Activated CD4-positive, CD25-positive, alpha-beta regulatory T cell treated with anti-CD3 and anti-CD28 coated beads, Interleukin-2, amount 50 U/mL, for 24 hours (primary cell): ENCODE measurements around the gene S100PBP.

Source experiments
- ATAC-seq, 2 donors: fragments of 150-1000 bp; cut with Tn5 transposase; one replicate each; pipeline ENCODE4 v1.10.0; 2021; ENCODE audit warnings: mild to moderate bottlenecking in 1 of 2, moderate library complexity in 1 of 2

The S100PBP gene

DNA sequence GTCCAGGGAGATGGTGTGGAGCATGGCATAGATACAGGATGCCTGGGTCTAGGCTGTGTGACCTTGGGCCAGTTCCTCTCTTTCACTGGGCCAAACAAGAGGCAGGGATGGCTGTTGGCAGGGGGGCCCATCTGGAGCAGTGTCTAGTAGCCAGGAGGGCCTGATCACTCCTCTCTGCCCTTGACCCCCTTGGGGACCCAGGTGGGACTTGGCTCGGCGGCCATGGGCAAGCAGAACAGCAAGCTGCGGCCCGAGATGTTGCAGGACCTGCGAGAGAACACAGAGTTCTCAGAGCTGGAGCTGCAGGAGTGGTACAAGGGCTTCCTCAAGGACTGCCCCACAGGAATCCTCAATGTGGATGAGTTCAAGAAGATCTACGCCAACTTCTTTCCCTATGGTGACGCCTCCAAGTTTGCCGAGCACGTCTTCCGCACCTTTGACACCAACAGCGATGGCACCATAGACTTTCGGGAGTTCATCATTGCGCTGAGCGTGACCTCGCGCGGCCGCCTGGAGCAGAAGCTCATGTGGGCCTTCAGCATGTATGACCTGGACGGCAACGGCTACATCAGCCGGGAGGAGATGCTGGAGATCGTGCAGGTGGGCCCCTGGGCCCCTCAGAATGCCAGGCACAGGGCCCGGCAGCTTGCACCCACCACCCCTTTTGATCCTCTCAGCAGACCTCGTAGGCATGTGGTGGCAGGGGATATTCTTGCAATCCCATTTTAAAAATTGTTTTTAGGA lies 71.4 kb downstream of the S100PBP start:
- ATAC-seq: no peak

DNA sequence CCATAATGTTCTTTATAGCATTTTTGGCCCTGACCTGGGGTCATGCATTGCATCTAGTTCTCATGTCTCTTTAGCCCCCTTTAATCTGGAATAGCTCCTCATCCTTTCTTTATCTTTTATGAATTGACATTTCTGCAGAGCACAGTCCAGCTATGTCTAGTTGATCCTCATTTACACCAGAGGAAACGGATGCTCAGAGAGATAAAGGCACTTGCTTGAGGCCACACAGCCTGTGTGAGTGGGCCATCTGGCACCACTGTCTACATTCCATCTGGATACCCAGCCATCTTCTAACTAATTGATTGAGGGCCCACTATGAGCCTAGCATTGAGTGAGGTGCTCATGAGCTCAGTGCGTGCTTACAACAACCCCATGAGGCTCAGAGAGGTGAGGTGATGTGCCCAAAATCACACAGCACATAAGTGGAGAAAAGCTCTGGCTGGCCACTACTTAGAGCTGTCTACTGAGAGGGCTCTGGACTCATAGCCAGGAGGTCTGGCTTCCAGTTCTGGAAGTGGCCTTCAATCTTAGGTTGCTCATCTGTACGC lies 72.4 kb downstream of the S100PBP start:
- ATAC-seq: no peak

DNA sequence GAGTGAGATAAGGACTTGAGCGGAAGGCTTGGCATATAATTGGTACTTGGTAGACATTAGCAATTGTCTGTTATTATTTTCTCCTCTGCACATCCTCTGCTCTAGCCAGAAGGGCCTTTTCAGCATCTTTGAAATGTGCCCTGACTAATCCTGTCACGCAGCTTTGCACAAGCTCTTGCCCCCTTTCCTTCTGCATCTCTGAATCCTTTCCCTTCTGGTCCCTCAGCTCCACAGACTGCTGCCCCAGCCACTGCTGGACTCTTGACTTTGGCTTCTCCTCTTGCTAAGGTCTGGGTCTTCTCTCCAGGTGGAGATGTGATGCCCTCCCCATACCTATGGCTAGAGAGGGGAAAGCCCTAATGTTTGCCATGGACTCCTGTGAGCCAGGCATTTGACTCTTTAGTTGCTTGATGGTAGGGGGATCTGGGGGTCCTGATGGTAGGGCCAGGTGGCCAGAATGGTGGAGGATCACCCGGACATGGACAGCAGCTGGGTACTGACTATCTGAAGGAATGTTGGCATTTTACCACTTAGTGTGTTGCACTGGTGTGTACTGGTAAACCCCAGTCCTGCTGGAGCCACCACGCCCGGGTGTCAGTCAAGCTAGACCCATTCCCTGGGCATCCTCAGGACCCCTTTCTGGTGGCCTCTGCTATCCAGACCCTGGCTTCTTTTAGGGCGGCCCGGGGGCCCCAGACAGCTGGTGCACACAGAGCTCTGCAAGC lies 73.2 kb downstream of the S100PBP start:
- no peak for ATAC-seq

DNA sequence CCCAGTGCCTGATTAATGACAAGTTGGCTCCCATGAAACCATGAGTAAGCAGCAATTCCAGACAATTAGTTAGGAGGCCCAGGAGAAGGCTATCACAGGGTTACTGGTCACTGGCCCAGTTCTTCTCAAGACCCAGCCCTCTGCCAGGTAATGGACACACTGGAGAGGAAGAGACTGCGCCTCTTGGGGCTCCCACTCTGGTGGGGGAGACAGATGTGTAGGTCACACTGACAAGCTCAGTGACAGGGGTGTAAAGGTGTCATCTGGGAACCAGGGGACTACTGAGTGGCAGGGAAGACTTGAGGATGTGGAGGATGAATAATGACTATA lies 73.8 kb downstream of the S100PBP start:
- no peak for ATAC-seq

DNA sequence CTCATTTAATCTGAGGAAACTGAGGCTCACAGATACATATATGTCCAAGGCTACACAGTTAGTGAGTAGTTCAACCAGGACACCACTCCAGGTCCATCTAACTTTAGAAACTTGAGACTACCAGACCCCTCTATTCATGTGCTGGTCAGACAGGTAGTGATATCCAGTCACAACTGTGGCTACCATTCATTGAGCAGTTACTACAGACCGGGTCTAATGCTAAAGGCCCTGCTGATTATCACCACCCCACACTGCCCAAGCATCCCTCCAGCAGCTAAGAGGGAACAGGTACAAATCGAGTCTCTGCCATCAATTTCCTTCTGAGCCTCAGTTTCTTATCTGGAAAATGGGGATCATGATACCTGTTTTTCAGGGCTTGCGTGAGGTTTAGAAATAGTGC lies 74.2 kb downstream of the S100PBP start:
- no peak for ATAC-seq

DNA sequence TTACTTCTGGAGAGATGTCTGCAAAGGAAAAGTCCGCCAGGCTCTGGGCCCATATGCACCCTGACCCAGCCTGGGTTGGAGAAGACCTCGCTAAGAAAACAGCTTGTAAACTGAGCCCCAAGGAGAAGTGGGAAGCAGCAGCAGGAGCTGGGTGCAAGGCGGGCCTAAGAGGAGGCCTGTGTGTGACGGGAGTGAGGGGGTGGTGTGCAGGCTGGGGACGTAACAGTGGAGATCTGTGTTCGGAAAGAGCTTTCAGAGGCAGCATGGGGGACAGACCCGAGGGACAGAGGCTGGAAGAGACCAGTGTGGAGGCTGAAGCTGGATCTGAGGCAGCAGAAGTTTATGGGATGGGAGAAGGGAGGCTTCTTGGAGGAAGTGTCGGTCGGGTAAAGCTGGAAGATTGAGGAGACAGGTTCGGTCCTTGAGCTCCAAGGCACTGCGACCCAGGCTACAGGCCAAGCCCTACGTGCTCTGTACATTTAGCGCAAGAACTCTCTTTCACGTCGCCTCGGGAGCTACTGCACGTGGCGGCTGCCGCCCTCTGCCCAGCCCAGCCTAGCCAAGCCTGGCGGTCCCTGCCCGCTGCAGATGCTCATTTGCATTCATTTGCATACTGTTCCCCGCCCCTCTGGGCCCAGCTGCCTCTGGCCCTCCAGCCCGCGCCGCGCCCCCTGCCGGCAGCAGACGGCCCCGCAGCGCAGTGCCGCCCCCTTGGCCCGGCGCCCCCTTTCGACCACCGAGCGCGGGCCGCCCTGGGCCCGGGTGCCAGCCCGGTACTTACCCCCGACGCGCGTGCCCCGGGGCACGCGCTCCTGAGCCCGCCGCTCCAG lies 75.1 kb downstream of the S100PBP start:
- peak; percentile 44 to 50 for ATAC-seq

DNA sequence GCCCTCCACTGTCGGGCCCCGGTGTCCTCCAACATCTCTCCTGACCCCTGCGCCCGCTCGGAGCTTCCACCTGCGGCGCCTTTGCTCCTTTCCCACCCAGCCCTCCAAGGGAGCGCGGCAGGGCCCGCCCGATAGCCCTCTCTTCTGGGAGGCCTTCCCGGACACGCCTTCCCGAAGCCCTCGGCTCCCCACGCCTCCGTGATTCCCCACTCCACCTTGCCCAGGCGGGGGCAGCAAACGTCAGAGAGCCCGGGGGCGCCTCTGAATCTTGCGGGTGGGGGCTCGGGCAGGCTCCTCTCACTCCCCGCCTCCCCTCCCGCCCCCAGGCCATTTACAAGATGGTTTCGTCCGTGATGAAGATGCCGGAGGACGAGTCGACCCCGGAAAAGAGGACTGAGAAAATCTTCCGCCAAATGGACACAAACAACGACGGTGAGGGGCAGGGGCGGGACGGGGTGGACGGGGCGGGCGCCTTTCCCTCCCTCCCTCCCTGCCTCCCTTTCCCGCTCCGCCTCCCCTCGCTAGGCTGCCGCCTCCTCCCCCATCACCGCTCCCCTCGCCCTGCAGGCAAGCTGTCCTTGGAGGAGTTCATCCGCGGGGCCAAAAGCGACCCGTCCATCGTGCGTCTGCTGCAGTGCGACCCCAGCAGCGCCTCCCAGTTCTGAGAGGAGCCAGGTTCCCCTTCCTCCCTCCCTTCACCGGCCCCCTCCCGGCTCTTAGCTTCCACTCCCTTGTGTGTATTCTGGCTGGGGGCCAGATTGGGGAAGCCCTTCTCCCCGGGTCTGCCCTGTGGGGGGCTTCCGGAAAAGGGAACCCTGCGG lies 76.0 kb downstream of the S100PBP start:
- peak; percentile 10 to 11 for ATAC-seq

DNA sequence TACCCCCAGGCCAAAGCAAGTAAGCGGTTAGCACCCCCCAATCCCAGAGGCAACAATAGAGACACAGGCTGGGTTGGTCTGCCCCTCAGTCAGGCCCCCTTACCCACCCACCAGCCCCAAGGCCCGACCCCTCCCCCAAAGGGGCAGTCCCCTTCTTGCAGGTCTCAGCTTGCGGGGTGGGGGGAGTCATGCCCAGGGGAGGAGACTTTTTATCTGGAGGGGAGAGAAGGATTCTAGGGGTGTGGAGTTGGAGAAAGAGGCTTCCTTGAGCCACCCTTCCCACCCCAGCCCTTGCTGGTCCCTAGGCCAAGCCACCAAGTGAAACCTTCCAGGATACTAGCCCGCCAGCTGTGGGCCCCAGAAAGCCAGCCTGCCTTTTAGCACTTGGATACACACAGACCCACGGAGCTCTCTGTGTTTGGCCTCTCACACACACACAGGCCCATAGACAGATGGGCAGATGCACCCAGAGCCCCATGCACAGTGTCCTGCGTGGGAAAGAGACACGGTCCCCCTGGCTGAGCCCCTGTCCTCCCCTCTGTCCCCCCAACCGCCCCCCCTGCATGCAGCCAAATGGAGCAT lies 76.7 kb downstream of the S100PBP start:
- ATAC-seq: no peak

DNA sequence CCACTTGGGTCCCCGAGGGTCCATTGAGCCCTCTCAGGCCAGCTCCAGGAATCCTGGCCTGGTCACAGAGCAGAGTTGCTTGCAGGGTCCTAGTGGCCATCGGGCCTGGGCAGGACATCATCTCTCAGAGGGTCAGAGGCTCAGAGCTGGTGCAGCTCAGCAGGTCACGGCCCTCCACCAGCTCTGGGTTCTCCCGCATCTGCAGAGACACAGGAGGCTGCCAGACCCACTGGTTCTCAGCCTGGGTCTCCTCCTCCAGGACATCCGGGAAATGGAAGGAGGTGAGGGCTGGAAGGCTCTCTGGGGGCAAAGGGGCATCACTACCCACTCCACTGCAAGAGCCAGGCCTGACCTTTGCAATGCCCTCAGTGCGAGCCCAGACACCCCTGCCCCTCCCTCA lies 77.2 kb downstream of the S100PBP start:
- no peak for ATAC-seq

DNA sequence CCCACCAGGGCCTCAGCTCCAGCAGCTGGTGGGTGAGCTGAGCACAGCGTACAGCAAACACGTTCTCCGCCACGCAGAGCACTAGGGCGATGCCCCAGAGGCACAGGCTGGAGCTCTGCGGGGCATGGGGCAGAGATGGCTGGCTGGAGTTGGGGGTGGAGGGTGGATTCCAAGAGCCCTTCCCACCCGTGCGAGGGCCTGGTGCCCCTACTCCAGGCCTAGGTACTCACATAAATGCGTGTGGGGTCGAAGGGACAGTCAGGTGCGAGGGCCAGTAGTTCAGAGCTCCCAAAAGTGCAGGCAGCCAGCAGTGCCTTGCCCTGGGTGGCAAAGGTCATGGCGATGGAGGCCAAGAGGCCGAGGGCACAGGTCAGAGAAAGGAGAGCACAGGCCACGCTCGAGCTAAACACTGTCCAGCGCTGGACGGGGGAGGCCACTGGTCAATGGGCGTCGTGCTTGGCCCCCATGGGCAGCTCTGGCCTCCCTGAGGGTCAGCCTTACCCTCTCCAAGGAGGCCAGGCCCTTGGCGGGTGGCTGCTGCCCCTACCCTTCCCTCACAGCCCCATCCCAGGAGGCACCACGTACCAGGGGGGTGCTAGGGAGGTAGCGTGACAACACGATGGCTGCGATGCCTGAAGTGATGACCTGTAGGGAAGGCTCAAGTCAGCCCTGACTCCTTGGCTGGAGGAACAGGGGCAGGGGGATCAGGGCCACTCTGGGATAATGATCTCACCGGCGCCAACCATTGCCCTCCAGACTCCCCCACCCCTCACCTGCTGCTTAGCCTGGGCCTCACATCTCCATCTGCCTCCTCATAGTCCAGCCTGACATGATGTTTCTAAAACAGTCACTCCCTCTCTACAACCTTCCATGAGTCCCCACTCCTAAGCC lies 78.1 kb downstream of the S100PBP start:
- no peak for ATAC-seq

DNA sequence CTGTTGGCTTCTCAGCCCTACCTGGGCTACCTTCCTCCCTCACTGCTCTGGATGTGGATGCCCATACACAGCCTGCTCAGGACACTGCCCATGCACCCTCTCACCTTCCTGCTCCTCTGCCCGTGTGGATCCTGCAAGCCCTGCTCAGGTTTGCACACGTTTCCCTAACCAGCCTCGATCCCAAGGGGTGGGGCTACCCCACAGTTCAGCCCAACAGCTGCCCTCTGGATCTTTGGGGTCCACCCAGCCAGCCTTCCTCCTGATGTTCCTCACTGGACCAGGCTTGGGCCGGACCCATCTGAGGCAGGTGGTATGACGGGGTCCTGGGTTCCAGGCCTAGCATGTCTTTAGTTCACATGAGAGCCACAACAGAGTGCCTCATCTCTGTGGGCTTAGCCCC lies 79.0 kb downstream of the S100PBP start:
- no peak for ATAC-seq

DNA sequence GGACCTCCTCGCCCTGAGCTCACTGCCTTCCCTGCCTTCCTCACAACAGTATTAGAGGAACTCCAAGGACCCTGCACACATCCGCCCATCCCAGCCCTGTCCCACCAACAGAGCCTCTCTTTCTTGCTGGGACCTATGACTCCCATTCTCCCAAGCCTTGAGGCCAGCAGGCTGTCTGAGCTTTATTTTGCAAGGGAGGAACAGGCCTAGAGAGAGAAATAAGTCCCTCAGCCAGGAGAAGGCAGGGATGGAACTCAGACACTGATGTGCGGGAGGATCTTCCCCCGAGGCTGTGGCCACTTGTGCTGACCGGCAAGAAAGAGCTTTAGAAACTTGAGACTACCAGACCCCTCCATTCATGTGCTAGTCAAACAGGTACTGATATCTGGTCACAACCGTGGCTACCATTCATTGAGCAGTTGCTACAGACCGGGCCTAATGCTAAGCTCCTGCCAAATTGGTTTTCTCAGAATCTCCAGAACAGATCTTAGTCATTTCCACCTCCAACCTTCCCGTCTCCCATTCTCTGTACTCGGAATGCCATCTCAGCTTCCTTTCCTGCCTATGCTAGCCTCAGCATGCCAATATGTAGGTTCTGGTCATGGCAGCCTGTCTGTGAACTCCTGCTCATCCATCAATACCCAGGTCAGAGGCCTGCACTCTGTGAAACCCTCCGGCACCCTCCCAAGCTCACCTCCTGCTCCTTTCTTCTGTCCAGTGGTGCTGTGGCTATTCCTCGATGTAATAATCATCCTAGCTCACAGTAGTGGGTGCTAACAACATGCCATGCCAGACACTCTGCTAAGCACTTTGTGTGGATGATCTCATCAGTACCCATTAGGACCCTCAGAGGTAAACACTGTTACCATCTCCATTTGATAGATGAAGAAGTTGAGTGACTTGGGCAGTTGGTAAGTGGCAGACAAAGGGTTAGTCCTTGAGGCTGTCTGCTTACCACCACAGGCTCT lies 79.9 kb downstream of the S100PBP start:
- ATAC-seq: no peak

DNA sequence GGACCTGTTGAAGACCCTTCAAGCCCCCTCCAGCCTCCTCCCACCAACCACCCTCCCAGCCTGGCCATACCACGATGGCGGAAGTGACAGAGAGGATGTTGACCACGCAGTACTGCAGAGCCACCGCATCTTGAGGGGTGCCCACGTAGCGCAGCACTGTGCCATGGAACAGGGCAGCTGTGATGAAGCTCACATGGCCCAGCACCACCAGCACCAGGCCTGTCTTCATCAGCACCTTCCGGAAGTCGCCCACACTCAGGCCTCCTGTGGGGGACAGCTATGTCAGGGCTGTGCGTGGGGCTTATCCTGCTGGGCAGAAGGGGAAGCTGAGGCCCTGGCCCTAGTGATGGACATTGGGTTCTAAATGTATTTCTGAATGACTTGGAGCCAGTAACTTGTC lies 80.6 kb downstream of the S100PBP start:
- ATAC-seq: no peak

DNA sequence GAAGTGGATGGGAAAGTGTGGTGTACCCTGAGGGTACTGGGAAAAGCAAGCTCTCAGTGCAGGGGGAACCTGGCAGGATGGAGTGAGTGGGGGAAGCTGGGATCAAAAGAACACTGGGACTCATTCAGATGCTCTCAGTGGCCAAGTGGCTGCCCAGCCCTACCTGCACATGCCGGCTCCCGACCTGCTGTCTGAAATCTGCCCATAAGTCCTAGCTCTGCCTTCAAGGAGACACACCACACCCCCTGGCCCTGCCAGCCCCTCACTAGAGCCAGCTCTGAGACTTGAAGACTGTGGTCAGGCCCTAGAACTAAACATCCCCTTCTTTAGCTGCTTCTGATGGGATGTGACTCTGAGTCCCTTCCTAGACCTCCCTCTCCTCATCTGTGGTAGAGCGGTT lies 81.5 kb downstream of the S100PBP start:
- ATAC-seq: no peak

DNA sequence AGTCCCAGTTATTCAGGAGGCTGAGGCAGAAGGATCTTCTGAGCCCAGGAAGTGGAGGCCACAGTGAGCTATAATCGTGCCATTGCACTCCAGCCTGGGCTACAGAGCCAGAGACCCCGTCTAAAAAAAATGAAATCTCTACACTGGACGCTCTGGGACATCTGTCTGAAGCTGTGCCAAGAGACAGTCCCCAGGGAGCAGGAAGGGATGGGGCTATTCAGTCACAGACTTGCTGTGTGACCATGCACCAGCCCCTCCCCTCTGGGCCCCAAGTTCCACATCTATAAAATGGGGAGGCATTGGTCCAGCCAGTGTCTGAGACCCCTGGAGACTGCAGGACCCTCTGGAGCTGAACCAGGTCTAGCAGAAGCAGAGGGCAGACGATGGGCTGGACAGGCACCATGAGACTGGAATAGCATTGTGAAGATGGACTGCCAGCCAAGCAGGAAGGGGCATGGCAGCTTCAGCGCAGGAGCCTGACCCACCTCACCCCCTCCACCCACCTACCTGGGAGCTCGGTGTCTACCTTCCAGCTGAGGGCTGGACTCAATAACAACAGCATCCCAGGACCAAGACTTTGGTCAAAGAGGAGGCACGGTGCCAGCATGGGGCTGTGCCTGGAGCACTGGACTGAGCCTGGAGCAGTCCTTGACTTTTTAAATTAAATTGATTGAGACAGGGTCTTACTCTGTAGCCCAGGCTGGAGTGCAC lies 82.3 kb downstream of the S100PBP start:
- no peak for ATAC-seq

DNA sequence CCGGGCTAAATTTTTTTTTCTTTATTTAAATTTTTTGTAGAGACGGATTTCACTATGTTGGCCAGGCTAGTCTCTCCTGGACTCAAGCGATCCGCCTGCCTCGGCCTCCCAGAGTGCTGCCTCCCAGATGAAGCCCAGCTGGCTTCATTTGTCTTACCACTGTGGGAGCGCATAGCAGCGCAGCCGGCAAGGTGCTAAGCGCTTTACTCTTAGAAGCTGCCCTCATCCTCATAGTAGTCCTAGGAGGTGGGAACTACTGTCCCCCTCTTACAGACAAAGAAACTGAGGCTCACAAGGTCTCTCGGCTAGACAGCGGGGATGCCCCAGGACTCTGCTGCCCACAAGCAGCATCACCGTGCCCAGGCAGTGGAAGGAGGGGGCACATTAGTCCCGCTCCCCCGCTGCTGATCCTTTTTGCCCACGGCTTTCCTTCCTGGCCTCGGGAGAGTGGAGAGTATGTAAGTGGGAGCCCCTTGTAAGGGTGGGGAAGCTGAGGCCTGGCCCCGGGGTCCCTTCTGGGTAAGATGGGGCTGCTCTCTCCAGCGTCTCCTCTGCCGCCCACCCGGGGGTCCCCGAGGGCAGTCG lies 83.0 kb downstream of the S100PBP start:
- ATAC-seq: no peak

DNA sequence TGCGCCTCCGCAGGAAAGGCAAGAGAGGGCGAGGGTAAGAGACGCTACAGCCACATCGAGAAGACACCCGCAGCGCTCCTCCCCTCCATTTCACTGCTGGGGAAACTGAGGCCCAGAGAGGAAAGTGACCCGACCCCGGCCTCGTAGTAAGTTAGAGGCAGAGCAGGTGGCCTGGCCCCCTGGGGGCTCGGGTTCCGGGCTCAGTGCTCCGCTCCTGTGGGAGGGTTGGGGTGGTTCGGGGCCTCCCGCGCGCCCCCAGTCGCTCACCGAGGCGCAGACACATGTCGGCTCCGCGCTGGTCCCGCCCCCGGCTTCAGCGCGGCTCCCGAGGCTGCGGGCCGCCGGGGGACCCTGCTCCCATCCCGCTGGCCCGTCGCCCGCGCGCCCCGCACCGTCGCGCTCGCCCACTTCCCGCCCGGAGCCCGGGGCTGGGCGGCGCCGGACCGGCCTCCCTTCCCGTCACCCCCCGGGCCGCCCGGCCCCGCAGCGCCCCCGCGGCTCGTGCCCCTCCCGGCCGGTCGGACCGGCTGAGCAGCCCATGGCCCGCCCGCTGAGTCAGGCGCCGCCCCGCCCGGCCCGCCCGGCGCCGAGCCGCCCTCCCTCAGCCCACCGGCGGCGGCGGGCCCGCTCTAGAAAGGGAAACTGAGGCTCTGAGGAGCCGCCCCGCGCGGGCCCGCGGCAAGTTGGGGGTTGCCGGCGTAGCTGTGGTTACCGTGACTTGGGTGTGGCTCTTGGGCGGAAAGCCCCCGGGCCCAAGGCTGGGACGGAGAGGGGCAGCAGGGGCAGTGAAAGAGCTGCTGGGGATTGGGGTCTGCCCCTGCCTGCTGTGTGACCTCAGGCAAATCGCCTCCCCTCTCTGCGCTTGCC lies 83.7 kb downstream of the S100PBP start, which contains the start of gene TMEM54:
Gene TMEM54, minus strand, starts transcription at position 434 of the 867 bp plus-strand sequence. Its CDS starts 151 bp downstream, at position 283.
- peak; percentile 38 to 58 for ATAC-seq
